GM23248 (cell line): ENCODE measurements around the gene S100A9. TPM values are rescaled to one million over a fixed set of nuclear protein-coding genes. Genes with fewer than 3 reads are reported as not detected.
A peak's percentile ranks its signal among the peaks of the same experiment; 100 is the strongest.

Experiments
- DNase-seq: peaks from one replicate; pipeline ENCODE4 v3.0.0-alpha.2; 2015
- H2AFZ ChIP-seq: fragments of 200-600 bp; sonication (generic); 2 replicates; pipeline ENCODE4 v1.6.1; 2016; ENCODE audit warnings: antibody characterized with exemption
- H3F3A ChIP-seq: fragments of 200-600 bp; sonication (generic); 2 replicates; pipeline ENCODE4 v1.6.1; 2016; ENCODE audit warnings: mild to moderate bottlenecking, antibody characterized with exemption, mixed run types; ENCODE audit not compliant: insufficient read depth
- H3K27ac ChIP-seq: fragments of 200-600 bp; sonication (generic); 2 replicates; pipeline ENCODE4 v1.5.1; 2016; ENCODE audit warnings: mild to moderate bottlenecking
- H3K27me3 ChIP-seq: fragments of 200-600 bp; sonication (generic); replicated peaks from 2 replicates; pipeline ENCODE4 v1.6.1; 2016; ENCODE audit warnings: mild to moderate bottlenecking; ENCODE audit not compliant: insufficient read depth
- H3K36me3 ChIP-seq: fragments of 200-600 bp; sonication (generic); 2 replicates; pipeline ENCODE4 v1.6.1; 2016; ENCODE audit warnings: low read depth, mild to moderate bottlenecking
- H3K4me1 ChIP-seq: fragments of 200-600 bp; sonication (generic); 2 replicates; pipeline ENCODE4 v1.6.1; 2016; ENCODE audit warnings: mild to moderate bottlenecking; ENCODE audit not compliant: insufficient read depth
- H3K4me2 ChIP-seq: fragments of 200-600 bp; sonication (generic); one replicate; pipeline ENCODE4 v1.6.1; 2016; ENCODE audit warnings: mild to moderate bottlenecking; ENCODE audit not compliant: unreplicated experiment
- H3K4me3 ChIP-seq: fragments of 200-600 bp; sonication (generic); 2 replicates; pipeline ENCODE4 v1.5.1; 2016; ENCODE audit warnings: mild to moderate bottlenecking
- H3K79me2 ChIP-seq: fragments of 200-600 bp; sonication (generic); 2 replicates; pipeline ENCODE4 v1.6.1; 2016; ENCODE audit warnings: mild to moderate bottlenecking; ENCODE audit not compliant: insufficient read depth
- H3K9ac ChIP-seq: fragments of 200-600 bp; sonication (generic); 2 replicates; pipeline ENCODE4 v1.6.1; 2016; ENCODE audit warnings: mild to moderate bottlenecking
- H3K9me2 ChIP-seq: fragments of 200-600 bp; sonication (generic); 2 replicates; pipeline ENCODE4 v1.6.1; 2016; ENCODE audit warnings: mixed run types, mild to moderate bottlenecking, moderate library complexity; ENCODE audit not compliant: insufficient read depth
- H3K9me3 ChIP-seq: fragments of 200-600 bp; sonication (generic); one replicate; pipeline ENCODE4 v1.6.1; 2017; ENCODE audit warnings: low read depth
- H4K20me1 ChIP-seq: fragments of 200-600 bp; sonication (generic); 2 replicates; pipeline ENCODE4 v1.6.0; 2016; ENCODE audit not compliant: insufficient read depth
- EZH2 ChIP-seq: fragments of 200-600 bp; sonication (generic); IDR thresholded peaks from 2 replicates; pipeline ENCODE4 v1.6.1; 2018; ENCODE audit warnings: antibody characterized with exemption, mild to moderate bottlenecking; ENCODE audit not compliant: insufficient read depth, poor library complexity, severe bottlenecking
- EZH2phosphoT487 ChIP-seq: fragments of 200-600 bp; sonication (generic); IDR thresholded peaks from 2 replicates; pipeline ENCODE4 v1.6.1; 2018; ENCODE audit warnings: antibody characterized with exemption, moderate library complexity, mild to moderate bottlenecking, low read depth; ENCODE audit not compliant: insufficient read depth
- WGBS, 2 experiments: methylation state at CpG; one replicate each; pipeline ENCODE4 v1.1.6; 2015 to 2017; ENCODE audit warnings: low lambda C conversion rate in 2 of 2, low coverage in 1 of 2; ENCODE audit errors: missing lambda C conversion rate in 2 of 2; 5-methylcytosine and 5-hydroxymethylcytosine counted together
- in situ Hi-C: fragments of 300-500 bp; cut with MboI; formaldehyde crosslinking; loops from 2 replicates; pipeline ENCODE4 v1.15.0; 2020
- polyA plus RNA-seq: library from polyadenylated mRNA; unstranded; fragments of >200 nt; fragmentation: Nextera tagmentation; extraction: Ambion mirVana; gene quantifications from 2 replicates; pipeline ENCODE4 v1.2.1, GENCODE V29; 2016
- total RNA-seq: library from RNA; depleted of rRNA; stranded (reverse); fragments of >200 nt; shearing (Covaris generic); gene quantifications from 2 replicates; pipeline ENCODE4 v1.2.3, GENCODE V29; 2014

S100A9 gene
- total and polyA plus RNA-seq, 2 experiments from 2014 or later = not detected

- in situ Hi-C loops = loop anchor here (25.0 kb wide), 1 partner anchor 384 kb away; the partner anchor contains the start of gene INTS3
- Histone ChIP-seq H3K27ac (no peak overlapping the region), H3F3A (no peaks in the 10 kb centered on the region), H3K27me3 (peaks cover 32% of the 10 kb centered on the region), H2AFZ (no peak overlapping the region), H3K4me3 (no peak overlapping the region), H3K9me2 (no peaks in the 10 kb centered on the region), H4K20me1 (no peaks in the 10 kb centered on the region), H3K4me1 (no peaks in the 10 kb centered on the region), H3K9ac (no peak overlapping the region), H3K79me2 (no peaks in the 10 kb centered on the region), H3K4me2 (no peak overlapping the region), H3K9me3 (no peaks in the 10 kb centered on the region), H3K36me3 (no peaks in the 10 kb centered on the region)
- WGBS, 2 experiments = 54 to 61% methylated on average over 7 of the region's 7 CpGs
- peak; percentile 23 for DNase-seq
- TF ChIP-seq EZH2 = no peak
- no peak for TF ChIP-seq EZH2phosphoT487
These were observed 4.3 kb upstream of the S100A9 start for GRCh38 chr1:153353226-153353947.

GRCh38 chr1:153354515-153355193 lies 3.0 kb upstream of the S100A9 start:
- H3K36me3 ChIP-seq = no peaks in the 10 kb centered on the region
- peaks cover 23% of the 10 kb centered on the region for H3K27me3 ChIP-seq
- no peak overlapping the region for H3K9ac ChIP-seq
- no peaks in the 10 kb centered on the region for H3K4me1 ChIP-seq
- H3K4me2 ChIP-seq = no peak overlapping the region
- H4K20me1 ChIP-seq = no peaks in the 10 kb centered on the region
- H3F3A ChIP-seq = no peaks in the 10 kb centered on the region
- no peak overlapping the region for H3K27ac ChIP-seq
- no peaks in the 10 kb centered on the region for H3K9me3 ChIP-seq
- 51 to 57% methylated on average over 8 of the region's 8 CpGs for WGBS, 2 experiments
- in situ Hi-C loops = loop anchor here (25.0 kb wide), 1 partner anchor 383 kb away; the partner anchor contains the start of gene INTS3
- H3K9me2 ChIP-seq = no peaks in the 10 kb centered on the region
- no peak for TF ChIP-seq EZH2
- TF ChIP-seq EZH2phosphoT487 = no peak
- H3K79me2 ChIP-seq = no peaks in the 10 kb centered on the region
- no peak overlapping the region for H3K4me3 ChIP-seq
- H2AFZ ChIP-seq = no peak overlapping the region
- DNase-seq = no peak

GRCh38 chr1:153355445-153356071 lies 2.1 kb upstream of the S100A9 start:
- Histone ChIP-seq H3K27ac (no peak overlapping the region), H3K27me3 (peaks cover 15% of the 10 kb centered on the region), H3K36me3 (no peaks in the 10 kb centered on the region), H3K4me1 (no peaks in the 10 kb centered on the region), H3K9me2 (no peaks in the 10 kb centered on the region), H3K9me3 (no peaks in the 10 kb centered on the region), H3K9ac (no peak overlapping the region), H2AFZ (no peak overlapping the region), H3K79me2 (no peaks in the 10 kb centered on the region), H3K4me3 (no peak overlapping the region), H3F3A (no peaks in the 10 kb centered on the region), H4K20me1 (no peaks in the 10 kb centered on the region), H3K4me2 (no peak overlapping the region)
- WGBS, 2 experiments = 21% methylated on average over 10 of the region's 10 CpGs
- in situ Hi-C loops = loop anchor here (25.0 kb wide), 1 partner anchor 382 kb away; the partner anchor contains the start of gene INTS3
- no peak for TF ChIP-seq EZH2phosphoT487
- TF ChIP-seq EZH2 = no peak
- DNase-seq = peak; percentile 87

- no peak overlapping the region for H3K27ac ChIP-seq
- no peak overlapping the region for H3K4me2 ChIP-seq
- 49 to 59% methylated on average over 7 to 8 of the region's 8 CpGs for WGBS, 2 experiments
- H2AFZ ChIP-seq = no peak overlapping the region
- H3K4me1 ChIP-seq = no peaks in the 10 kb centered on the region
- no peaks in the 10 kb centered on the region for H3K9me2 ChIP-seq
- no peak overlapping the region for H3K9ac ChIP-seq
- no peak overlapping the region for H3K4me3 ChIP-seq
- no peaks in the 10 kb centered on the region for H3F3A ChIP-seq
- no peaks in the 10 kb centered on the region for H3K79me2 ChIP-seq
- DNase-seq = no peak
- TF ChIP-seq EZH2 = no peak
- TF ChIP-seq EZH2phosphoT487 = no peak
- H3K27me3 ChIP-seq = peaks cover 6% of the 10 kb centered on the region
- H3K36me3 ChIP-seq = no peaks in the 10 kb centered on the region
- in situ Hi-C loops = loop anchor here (25.0 kb wide), 1 partner anchor 381 kb away; the partner anchor contains the start of gene INTS3
- no peaks in the 10 kb centered on the region for H4K20me1 ChIP-seq
- no peaks in the 10 kb centered on the region for H3K9me3 ChIP-seq
These were observed 1.1 kb upstream of the S100A9 start for GRCh38 chr1:153356392-153357075.
